Thyroid gland (tissue), 4 donors: ENCODE results near the gene CTSS.

Experiments used
- POLR2A ChIP-seq, 2 donors: fragments of 450-650 bp; IDR thresholded peaks; one replicate each; pipeline ENCODE4 v1.6.1; 2017; ENCODE audit warnings: antibody characterized with exemption in 2 of 2, mild to moderate bottlenecking in 2 of 2, moderate library complexity in 1 of 2
- TF ChIP-seq, protein P1 (sequence below), 6 experiments: fragments of 200-600 bp in 3 of 6; fragments of 450-650 bp in 3 of 6; sonication (generic) in 3 of 6; IDR thresholded peaks; one replicate each; pipeline ENCODE4 v1.5.1; 2016 to 2019; ENCODE audit warnings: antibody characterized with exemption in 6 of 6, mild to moderate bottlenecking in 2 of 6, inconsistent platforms in 1 of 6, moderate library complexity in 1 of 6

DNA sequence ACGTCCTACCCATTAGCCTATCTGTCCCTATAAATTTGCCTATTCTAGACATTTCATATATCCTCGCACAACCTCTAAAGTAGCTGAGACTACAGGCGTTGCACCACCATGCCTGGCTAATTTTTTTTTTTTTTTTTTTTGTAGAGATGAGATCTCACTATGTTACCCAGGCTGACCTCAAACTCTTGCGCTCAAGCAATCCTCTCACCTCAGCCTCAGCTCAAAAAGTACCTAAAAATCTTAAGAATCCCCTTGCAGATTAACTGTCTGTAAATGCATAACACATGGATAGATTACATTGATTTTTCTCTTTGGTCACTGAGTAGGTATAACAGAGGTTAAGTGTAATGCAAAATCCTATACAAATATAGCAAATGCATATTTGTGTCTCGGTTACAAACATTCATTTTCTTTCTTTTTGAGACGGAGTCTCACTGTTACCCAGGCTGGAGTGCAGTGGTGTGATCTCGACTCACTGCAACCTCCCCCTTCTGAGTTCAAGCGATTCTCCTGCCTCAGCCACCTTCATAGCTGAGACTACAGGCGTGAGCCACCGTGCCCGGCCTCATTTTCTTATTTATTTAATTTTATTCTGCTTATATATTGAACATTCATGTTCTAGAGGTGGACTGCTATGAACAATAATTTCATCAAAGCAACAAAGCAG lies 47.2 kb downstream of the CTSS start:
- TF ChIP-seq, protein P1, sequence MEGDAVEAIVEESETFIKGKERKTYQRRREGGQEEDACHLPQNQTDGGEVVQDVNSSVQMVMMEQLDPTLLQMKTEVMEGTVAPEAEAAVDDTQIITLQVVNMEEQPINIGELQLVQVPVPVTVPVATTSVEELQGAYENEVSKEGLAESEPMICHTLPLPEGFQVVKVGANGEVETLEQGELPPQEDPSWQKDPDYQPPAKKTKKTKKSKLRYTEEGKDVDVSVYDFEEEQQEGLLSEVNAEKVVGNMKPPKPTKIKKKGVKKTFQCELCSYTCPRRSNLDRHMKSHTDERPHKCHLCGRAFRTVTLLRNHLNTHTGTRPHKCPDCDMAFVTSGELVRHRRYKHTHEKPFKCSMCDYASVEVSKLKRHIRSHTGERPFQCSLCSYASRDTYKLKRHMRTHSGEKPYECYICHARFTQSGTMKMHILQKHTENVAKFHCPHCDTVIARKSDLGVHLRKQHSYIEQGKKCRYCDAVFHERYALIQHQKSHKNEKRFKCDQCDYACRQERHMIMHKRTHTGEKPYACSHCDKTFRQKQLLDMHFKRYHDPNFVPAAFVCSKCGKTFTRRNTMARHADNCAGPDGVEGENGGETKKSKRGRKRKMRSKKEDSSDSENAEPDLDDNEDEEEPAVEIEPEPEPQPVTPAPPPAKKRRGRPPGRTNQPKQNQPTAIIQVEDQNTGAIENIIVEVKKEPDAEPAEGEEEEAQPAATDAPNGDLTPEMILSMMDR (IDR thresholded peaks at IDR 0.05) = no peak
- no peak for TF ChIP-seq POLR2A (IDR thresholded peaks at IDR 0.05)
